GM18907 (cell line): ENCODE data around the gene NEUROG2.
"Not testable (repeated sequence)": the region's sequence is repeated elsewhere in the genome, so short reads cannot be mapped to it uniquely, and the experiment has no call there.

Experiments
- ATAC-seq: cut with Tn5 transposase; IDR thresholded peaks from one replicate; pipeline ENCODE4 v1.9.1; 2021; ENCODE audit warnings: mild to moderate bottlenecking, moderate library complexity; ENCODE audit not compliant: unreplicated experiment

The NEUROG2 gene

DNA sequence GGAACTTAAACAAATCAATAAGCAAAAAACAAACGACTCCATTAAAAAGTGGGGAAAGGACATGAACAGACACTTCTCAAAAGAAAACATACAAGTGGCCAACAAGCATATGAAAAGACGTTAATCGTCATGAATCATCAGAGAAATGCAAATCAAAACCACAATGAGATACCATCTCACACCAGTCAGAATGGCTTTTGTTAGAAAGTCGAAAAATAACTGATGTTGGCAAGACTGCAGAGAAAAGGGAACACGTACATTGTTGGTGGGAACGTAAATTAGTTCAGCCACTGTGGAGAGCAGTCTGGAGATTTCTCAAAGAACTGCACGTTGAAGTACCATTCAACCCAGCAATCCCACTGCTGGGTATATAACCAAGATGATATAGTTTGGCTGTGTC lies 23.7 kb downstream of the NEUROG2 start:
- no peak for ATAC-seq

DNA sequence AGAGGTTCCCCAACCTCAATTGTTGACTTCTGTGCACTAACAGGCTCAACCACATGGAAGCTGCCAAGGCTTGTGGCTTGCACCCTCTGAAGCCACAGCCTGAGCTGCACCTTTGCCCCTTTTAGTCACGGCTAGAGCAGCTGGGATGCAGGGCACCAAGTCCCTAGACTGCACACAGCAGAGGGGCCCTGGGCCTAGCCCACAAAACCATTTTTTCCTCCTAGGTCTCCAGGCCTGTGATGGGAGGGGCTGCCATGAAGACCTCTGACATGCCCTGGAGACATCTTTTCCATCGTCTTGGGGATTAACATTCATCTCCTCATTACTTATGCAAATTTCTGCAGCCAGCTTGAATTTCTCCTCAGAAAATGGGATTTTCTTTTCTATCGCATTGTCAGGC lies 25.2 kb downstream of the NEUROG2 start:
- ATAC-seq: not testable (repeated sequence)

DNA sequence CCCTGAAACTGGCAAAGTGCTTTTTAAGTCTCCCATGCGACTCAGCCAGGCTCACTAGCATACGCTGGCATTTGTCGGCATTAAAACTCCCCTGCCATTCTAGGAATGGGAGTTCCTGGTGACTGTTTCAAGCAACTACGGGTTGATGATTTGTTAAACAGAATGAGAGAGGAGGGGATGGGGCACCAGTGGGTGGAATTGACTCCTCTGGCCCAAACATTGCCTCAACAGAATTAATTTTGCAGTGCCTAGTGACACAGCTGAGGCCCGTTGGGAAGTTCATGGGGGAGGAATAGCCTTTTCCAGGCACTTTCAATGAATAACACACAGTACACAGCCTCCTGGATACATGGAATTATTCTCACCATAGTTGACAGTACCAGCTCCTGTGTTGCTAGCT lies 30.1 kb downstream of the NEUROG2 start:
- ATAC-seq: no peak

DNA sequence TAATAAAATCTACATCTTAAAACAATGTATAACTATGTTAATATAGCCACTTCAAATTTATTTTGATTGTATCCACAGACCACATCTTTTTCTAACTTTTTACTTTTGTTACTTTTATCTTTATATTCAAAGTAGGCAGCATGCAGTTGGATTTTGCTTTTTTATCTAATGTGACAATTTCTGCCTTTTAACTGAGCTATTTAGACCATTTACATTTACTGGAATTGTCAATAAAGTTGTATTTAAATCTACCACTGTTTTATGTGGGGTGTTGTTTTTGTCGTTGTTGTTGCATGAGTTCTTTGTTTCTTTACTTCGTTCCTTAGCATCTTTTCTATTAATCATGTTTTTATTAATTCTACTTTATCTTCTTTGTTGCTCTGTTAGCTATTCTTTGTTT lies 42.0 kb downstream of the NEUROG2 start:
- ATAC-seq: no peak

DNA sequence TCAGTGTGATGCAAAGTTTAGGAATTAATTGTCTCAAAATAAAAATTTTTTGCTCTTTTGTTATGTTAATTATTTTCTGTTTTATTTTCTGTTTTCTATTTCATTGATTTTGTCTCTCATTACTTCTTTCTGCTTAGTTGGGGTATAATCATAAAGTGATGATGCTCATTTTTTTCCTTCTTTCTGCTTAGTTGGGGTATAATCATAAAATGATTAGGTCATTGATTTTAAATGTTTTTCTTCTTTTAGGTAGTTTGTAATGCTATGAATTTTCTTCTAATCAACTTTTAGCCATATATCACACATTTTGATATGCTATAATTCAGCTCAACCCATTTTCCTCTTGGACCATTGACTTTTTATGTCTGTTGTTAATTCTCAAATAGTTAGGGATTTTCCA lies 43.7 kb downstream of the NEUROG2 start:
- no peak for ATAC-seq
